ENCODE results near the gene PTBP2.

- no peak for TF ChIP-seq SUZ12 (IDR thresholded peaks at IDR 0.05; ENCODE audit: extremely low read depth, insufficient read depth, insufficient read length)
- no peak for TF ChIP-seq ZNF274 (IDR thresholded peaks at IDR 0.05; ENCODE audit: low read depth, low read length)
These were observed 6.7 kb upstream of the PTBP2 start for GRCh38 chr1:96714881-96715280.

All from NT2/D1 (cell line).